IMR-90 (cell line): ENCODE results near the gene C11orf68. TPM values are rescaled to one million over a fixed set of nuclear protein-coding genes. Genes with fewer than 3 reads are reported as not detected.
A peak's percentile ranks its signal among the peaks of the same experiment; 100 is the strongest.

Experiments used
- ATAC-seq: fragments of 200-7000 bp; cut with Tn5 transposase; 2 replicates; pipeline ENCODE4 v1.9.1; 2020; ENCODE audit warnings: low read depth, mild to moderate bottlenecking, moderate library complexity
- BruUV-seq: library from RNA; stranded (reverse); fragments of 400-500 nt; replicated peaks from 2 replicates; lab custom pipeline; 2021; lab: Mats Ljungman, UMichigan
- CTCF ChIA-PET: fragments of 300-600 bp; formaldehyde crosslinking; extraction: SDS; loops from one replicate; lab custom pipeline; 2021; ENCODE audit warnings: antibody characterized with exemption; lab: Yijun Ruan, JAX
- POLR2A ChIA-PET: fragments of 300-600 bp; sonication (Branson Sonifier 250); formaldehyde crosslinking; loops from one replicate; lab custom pipeline; 2022; ENCODE audit warnings: antibody characterized with exemption; ENCODE audit not compliant: unreplicated experiment; lab: Charles Lee
- DNase-seq: peaks from one replicate; pipeline ENCODE4 v3.0.0; 2013
- H2AFZ ChIP-seq: replicated peaks from 2 replicates; pipeline ENCODE3; 2013; ENCODE audit warnings: low read length, mild to moderate bottlenecking; ENCODE audit not compliant: poor library complexity
- H2AK5ac ChIP-seq: 2 replicates; pipeline ENCODE4 v1.6.1; 2013; ENCODE audit warnings: low read depth, low read length, inconsistent platforms
- H2AK9ac ChIP-seq: replicated peaks from 2 replicates; pipeline ENCODE3; 2013; ENCODE audit warnings: mild to moderate bottlenecking, low read depth, low read length, moderate library complexity; ENCODE audit not compliant: poor library complexity
- H2BK120ac ChIP-seq: 2 replicates; pipeline ENCODE4 v1.6.1; 2013; ENCODE audit warnings: low read depth, low read length, inconsistent platforms
- H2BK15ac ChIP-seq: 3 replicates; pipeline ENCODE4 v1.6.1; 2013; ENCODE audit warnings: low read depth, low read length, inconsistent platforms
- H2BK20ac ChIP-seq: 2 replicates; pipeline ENCODE4 v1.6.1; 2013; ENCODE audit warnings: low read depth, mild to moderate bottlenecking, inconsistent platforms, low read length, moderate library complexity
- H2BK5ac ChIP-seq: 2 replicates; pipeline ENCODE4 v1.6.1; 2013; ENCODE audit warnings: mild to moderate bottlenecking, low read depth, low read length, inconsistent platforms; ENCODE audit not compliant: poor library complexity, severe bottlenecking
- H3K14ac ChIP-seq: replicated peaks from 2 replicates; pipeline ENCODE4 v1.6.1; 2013; ENCODE audit warnings: low read depth, low read length, inconsistent platforms
- H3K18ac ChIP-seq: 2 replicates; pipeline ENCODE4 v1.6.1; 2013; ENCODE audit warnings: low read depth, low read length, control low read depth
- H3K23ac ChIP-seq: 2 replicates; pipeline ENCODE4 v1.6.1; 2013; ENCODE audit warnings: low read depth, low read length, inconsistent platforms
- H3K27ac ChIP-seq: 2 replicates; pipeline ENCODE4 v1.5.1; 2013; ENCODE audit warnings: mild to moderate bottlenecking, control low read depth, low read length; ENCODE audit not compliant: insufficient read depth
- H3K27me3 ChIP-seq: 2 replicates; pipeline ENCODE4 v1.6.1; 2013; ENCODE audit warnings: low read length; ENCODE audit not compliant: control insufficient read depth, insufficient read depth
- H3K36me3 ChIP-seq: 2 replicates; pipeline ENCODE4 v1.6.1; 2013; ENCODE audit warnings: low read length, mixed read lengths; ENCODE audit not compliant: control insufficient read depth, insufficient read depth
- H3K4ac ChIP-seq: 2 replicates; pipeline ENCODE4 v1.6.1; 2013; ENCODE audit warnings: low read depth, low read length, inconsistent platforms
- H3K4me1 ChIP-seq: 2 replicates; pipeline ENCODE4 v1.6.1; 2013; ENCODE audit warnings: low read length, mixed read lengths; ENCODE audit not compliant: control insufficient read depth, insufficient read depth
- H3K4me2 ChIP-seq: 2 replicates; pipeline ENCODE4 v1.6.1; 2013; ENCODE audit warnings: low read depth, mild to moderate bottlenecking, control low read depth, low read length, moderate library complexity
- H3K4me3 ChIP-seq: 2 replicates; pipeline ENCODE4 v1.5.1; 2013; ENCODE audit warnings: low read depth, mild to moderate bottlenecking, control low read depth, low read length, moderate library complexity; ENCODE audit not compliant: insufficient read depth
- H3K56ac ChIP-seq: 2 replicates; pipeline ENCODE4 v1.6.1; 2013; ENCODE audit warnings: low read length, inconsistent platforms; ENCODE audit not compliant: insufficient read depth; ENCODE audit errors: extremely low read depth
- H3K79me1 ChIP-seq, 2 experiments: 2 replicates each; pipeline ENCODE4 v1.6.1; 2013; ENCODE audit warnings: low read length in 2 of 2, inconsistent platforms in 1 of 2, low read depth in 1 of 2
- H3K9ac ChIP-seq: 2 replicates; pipeline ENCODE4 v1.6.1; 2013; ENCODE audit warnings: low read depth, low read length, control low read depth
- H3K9me1 ChIP-seq: 2 replicates; pipeline ENCODE4 v1.6.1; 2013; ENCODE audit warnings: low read length, inconsistent platforms; ENCODE audit not compliant: insufficient read depth
- H3K9me3 ChIP-seq: 2 replicates; pipeline ENCODE4 v1.6.1; 2013; ENCODE audit warnings: low read length; ENCODE audit not compliant: control insufficient read depth, insufficient read depth
- H4K20me1 ChIP-seq: 2 replicates; pipeline ENCODE4 v1.6.1; 2013; ENCODE audit warnings: low read length, inconsistent platforms; ENCODE audit not compliant: insufficient read depth
- H4K5ac ChIP-seq: 2 replicates; pipeline ENCODE4 v1.6.1; 2013; ENCODE audit warnings: mild to moderate bottlenecking, low read depth, low read length, control low read depth
- H4K8ac ChIP-seq, 2 experiments: 2 replicates each; pipeline ENCODE4 v1.6.1; 2013; ENCODE audit warnings: low read depth in 2 of 2, low read length in 2 of 2, control low read depth in 1 of 2, inconsistent platforms in 1 of 2
- H4K91ac ChIP-seq: 2 replicates; pipeline ENCODE4 v1.6.1; 2013; ENCODE audit warnings: low read depth, low read length, inconsistent platforms; ENCODE audit not compliant: insufficient read depth
- CHD1 ChIP-seq: IDR thresholded peaks from 2 replicates; pipeline ENCODE4 v1.6.1; 2012; ENCODE audit warnings: low read depth, low read length, improper control_type of control experiment
- POLR2A ChIP-seq: IDR thresholded peaks from 2 replicates; pipeline ENCODE4 v1.6.1; 2012; ENCODE audit warnings: mild to moderate bottlenecking, low read depth, low read length
- WGBS, 2 experiments: methylation state at CpG; one replicate each; pipeline versions ENCODE4 v1.1.5 to v1.1.7; 2013; ENCODE audit warnings: missing lambda C conversion rate in 2 of 2; ENCODE audit not compliant: insufficient read length in 1 of 2; ENCODE audit errors: extremely low coverage in 2 of 2; 5-methylcytosine and 5-hydroxymethylcytosine counted together
- dilution Hi-C: fragments of 300-500 bp; cut with HindIII; formaldehyde crosslinking; loops from one replicate; pipeline ENCODE4 v1.14.3; 2018; ENCODE audit warnings: low sequenced_read_pairs; ENCODE audit not compliant: unreplicated experiment
- in situ Hi-C: fragments of 300-500 bp; cut with MboI; formaldehyde crosslinking; loops from 3 replicates; pipeline ENCODE4 v1.14.3; 2019; ENCODE audit warnings: low sequenced_read_pairs, inconsistent platforms, mixed read lengths
- intact Hi-C: fragments of 100-400 bp; cut with micrococcal nuclease; formaldehyde crosslinking; loops from 2 replicates; pipeline ENCODE4 v1.10.0; 2022
- polyA plus RNA-seq, 3 experiments: library from polyadenylated mRNA; depleted of rRNA; stranded (reverse); fragments of >200 nt; gene quantifications; 2 replicates each; pipeline ENCODE4 v1.2.3, GENCODE V29; 2012; ENCODE audit warnings: low replicate concordance in 1 of 3
- total RNA-seq: library from RNA; depleted of rRNA; stranded (reverse); fragments of >200 nt; gene quantifications from 2 replicates; pipeline ENCODE4 v1.2.3, GENCODE V29; 2012
- TF ChIP-seq, protein P1 (sequence below): conservative IDR thresholded peaks from 2 replicates; pipeline ENCODE4 v1.5.1; 2012; ENCODE audit warnings: mild to moderate bottlenecking, low read depth, low read length, improper control_type of control experiment
- TF ChIP-seq, protein P2 (sequence below): fragments of 150-350 bp; IDR thresholded peaks from 2 replicates; pipeline ENCODE4 v1.6.1; 2017; ENCODE audit warnings: mild to moderate bottlenecking, antibody characterized with exemption, low read length, low read depth

C11orf68 gene
- total and polyA plus RNA-seq, 2 of the 4 experiments (the other 2 are of a cell fraction) = 20.3 to 104 TPM

- Histone ChIP-seq H3K4me1 (peaks cover 28% of the 10 kb centered on the region), H3K14ac (peak overlapping the region; percentile 70; the same call in 1 of the 2 replicates), H3K18ac (no peak overlapping the region), H3K27me3 (no peaks in the 10 kb centered on the region), H3K4me2 (peak overlapping the region; percentile 84), H4K8ac (peak overlapping the region in 1 of 2 experiments; percentile 32; a peak in 1 of 4 replicates), H3K56ac (peak overlapping the region; percentile 9; the same call in 1 of the 2 replicates), H2BK120ac (no peak overlapping the region), H3K27ac (peak overlapping the region; percentile 93), H3K9me1 (peaks cover 16% of the 10 kb centered on the region; the same call in 1 of the 2 replicates), H3K36me3 (peaks cover 41% of the 10 kb centered on the region), H3K79me1 (peaks cover 12 to 51% of the 10 kb centered on the region in 2 experiments), H2AK9ac (peak overlapping the region; percentile 98), H3K23ac (0 out of 2 replicates have a peak overlapping the region, but pooled peaks have one; percentile 62), H4K5ac (no peak overlapping the region), H3K9me3 (no peaks in the 10 kb centered on the region), H2BK5ac (peak overlapping the region; percentile 85), H2BK15ac (no peak overlapping the region), H2AFZ (peak overlapping the region; percentile 28), H4K91ac (no peak overlapping the region), H3K4ac (peak overlapping the region; percentile 73), H3K9ac (peak overlapping the region; percentile 78), H2AK5ac (peak overlapping the region; percentile 66), H2BK20ac (no peak overlapping the region), H4K20me1 (peaks cover 11% of the 10 kb centered on the region), H3K4me3 (peak overlapping the region; percentile 91; the same call in 1 of the 2 replicates)
- WGBS, 2 experiments = 80% methylated on average over 1 of the region's 12 CpGs; no CpG with 5 or more reads in 1 of the 2 experiments
- CTCF ChIA-PET = no interaction called here
- TF ChIP-seq, protein P1, sequence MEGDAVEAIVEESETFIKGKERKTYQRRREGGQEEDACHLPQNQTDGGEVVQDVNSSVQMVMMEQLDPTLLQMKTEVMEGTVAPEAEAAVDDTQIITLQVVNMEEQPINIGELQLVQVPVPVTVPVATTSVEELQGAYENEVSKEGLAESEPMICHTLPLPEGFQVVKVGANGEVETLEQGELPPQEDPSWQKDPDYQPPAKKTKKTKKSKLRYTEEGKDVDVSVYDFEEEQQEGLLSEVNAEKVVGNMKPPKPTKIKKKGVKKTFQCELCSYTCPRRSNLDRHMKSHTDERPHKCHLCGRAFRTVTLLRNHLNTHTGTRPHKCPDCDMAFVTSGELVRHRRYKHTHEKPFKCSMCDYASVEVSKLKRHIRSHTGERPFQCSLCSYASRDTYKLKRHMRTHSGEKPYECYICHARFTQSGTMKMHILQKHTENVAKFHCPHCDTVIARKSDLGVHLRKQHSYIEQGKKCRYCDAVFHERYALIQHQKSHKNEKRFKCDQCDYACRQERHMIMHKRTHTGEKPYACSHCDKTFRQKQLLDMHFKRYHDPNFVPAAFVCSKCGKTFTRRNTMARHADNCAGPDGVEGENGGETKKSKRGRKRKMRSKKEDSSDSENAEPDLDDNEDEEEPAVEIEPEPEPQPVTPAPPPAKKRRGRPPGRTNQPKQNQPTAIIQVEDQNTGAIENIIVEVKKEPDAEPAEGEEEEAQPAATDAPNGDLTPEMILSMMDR = no peak
- no peak for TF ChIP-seq POLR2A
- TF ChIP-seq, protein P2, sequence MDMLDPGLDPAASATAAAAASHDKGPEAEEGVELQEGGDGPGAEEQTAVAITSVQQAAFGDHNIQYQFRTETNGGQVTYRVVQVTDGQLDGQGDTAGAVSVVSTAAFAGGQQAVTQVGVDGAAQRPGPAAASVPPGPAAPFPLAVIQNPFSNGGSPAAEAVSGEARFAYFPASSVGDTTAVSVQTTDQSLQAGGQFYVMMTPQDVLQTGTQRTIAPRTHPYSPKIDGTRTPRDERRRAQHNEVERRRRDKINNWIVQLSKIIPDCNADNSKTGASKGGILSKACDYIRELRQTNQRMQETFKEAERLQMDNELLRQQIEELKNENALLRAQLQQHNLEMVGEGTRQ = no peak
- no peak for TF ChIP-seq CHD1
- POLR2A ChIA-PET = interaction anchor here (1.1 kb wide), 1 partner anchor 30 kb away, joined by 3 read pairs; no protein-coding TSS in a partner anchor
- ATAC-seq = no peak
- no TSS peak for BruUV-seq
- intact Hi-C loops (no loop called here), dilution Hi-C loops (no loop called here), in situ Hi-C loops (no loop called here)
- no peak for DNase-seq
Measured at GRCh38 chr11:65921033-65921555, 2.2 kb upstream of the C11orf68 start.
